ENCODE results near the gene ASS1. TPM values are rescaled to one million over a fixed set of nuclear protein-coding genes. Genes with fewer than 3 reads are reported as not detected.

Gene ASS1
- total RNA-seq, 2 donors from 2014 or later = 380 to 511 TPM

GRCh38 chr9:130414081-130414731, 30.6 kb upstream of the ASS1 start:
- no peaks in the 10 kb centered on the region for H3K4me1 ChIP-seq
- no peak overlapping the region for H3K4me3 ChIP-seq
- no peak for TF ChIP-seq CTCF (IDR thresholded peaks at IDR 0.05)
- no peaks in the 10 kb centered on the region for H3K27me3 ChIP-seq
- intact Hi-C loops (cut with DNase I) = no loop called here
- peak; percentile 87 for DNase-seq
- peak overlapping the region; percentile 85 for H3K27ac ChIP-seq
- no peaks in the 10 kb centered on the region for H3K9me3 ChIP-seq
- H3K36me3 ChIP-seq = no peaks in the 10 kb centered on the region
- peak overlapping the region; percentile 19 for H3K9ac ChIP-seq (ENCODE audit: low read depth in 2 of 2, low read length in 2 of 2)

GRCh38 chr9:130414910-130415746, 29.6 kb upstream of the ASS1 start:
- peak overlapping the region; percentile 19 to 64 for H3K9ac ChIP-seq (ENCODE audit: low read depth in 2 of 2, low read length in 2 of 2)
- intact Hi-C loops (cut with DNase I) = no loop called here
- H3K27me3 ChIP-seq = no peaks in the 10 kb centered on the region
- TF ChIP-seq CTCF (IDR thresholded peaks at IDR 0.05) = no peak
- peak overlapping the region; percentile 85 for H3K27ac ChIP-seq
- H3K36me3 ChIP-seq = no peaks in the 10 kb centered on the region
- no peaks in the 10 kb centered on the region for H3K9me3 ChIP-seq
- no peak overlapping the region for H3K4me3 ChIP-seq
- DNase-seq = peak; percentile 82
- no peaks in the 10 kb centered on the region for H3K4me1 ChIP-seq

- no peak for TF ChIP-seq CTCF (IDR thresholded peaks at IDR 0.05)
- intact Hi-C loops (cut with DNase I) = no loop called here
- DNase-seq = no peak
- H3K4me1 ChIP-seq = no peaks in the 10 kb centered on the region
- no peak overlapping the region for H3K27ac ChIP-seq
- no peak overlapping the region for H3K9ac ChIP-seq (ENCODE audit: low read depth in 2 of 2, low read length in 2 of 2)
- no peaks in the 10 kb centered on the region for H3K9me3 ChIP-seq
- no peaks in the 10 kb centered on the region for H3K27me3 ChIP-seq
- no peaks in the 10 kb centered on the region for H3K36me3 ChIP-seq
- H3K4me3 ChIP-seq = no peak overlapping the region
These were observed 27.2 kb upstream of the ASS1 start for GRCh38 chr9:130417602-130418001.

GRCh38 chr9:130418776-130419175, 26.0 kb upstream of the ASS1 start:
- intact Hi-C loops (cut with DNase I) = no loop called here
- DNase-seq = no peak
- no peaks in the 10 kb centered on the region for H3K27me3 ChIP-seq

More at GRCh38 chr9:130418776-130419175, 26.0 kb upstream of the ASS1 start:
- H3K4me1 ChIP-seq = no peaks in the 10 kb centered on the region
- no peak overlapping the region for H3K27ac ChIP-seq
- H3K9ac ChIP-seq (ENCODE audit: low read depth in 2 of 2, low read length in 2 of 2) = no peak overlapping the region
- no peak for TF ChIP-seq CTCF (IDR thresholded peaks at IDR 0.05)
- no peak overlapping the region for H3K4me3 ChIP-seq
- no peaks in the 10 kb centered on the region for H3K36me3 ChIP-seq
- no peaks in the 10 kb centered on the region for H3K9me3 ChIP-seq

All from colonic mucosa (tissue), 4 donors.